SK-N-SH (cell line): ENCODE results near the gene SHISA5.

Experiments used
- CHD2 ChIP-seq: fragments of 150-350 bp; IDR thresholded peaks from 2 replicates; pipeline ENCODE4 v1.6.1; 2018; ENCODE audit warnings: low read length; ENCODE audit not compliant: partially characterized antibody
- EP300 ChIP-seq, 2 experiments: IDR thresholded peaks; 2 replicates each; pipeline versions ENCODE4 v1.4.0 to v1.6.1; 2012; ENCODE audit warnings: borderline replicate concordance in 1 of 2, low read depth in 1 of 2, low read length in 1 of 2
- NFIC ChIP-seq: IDR thresholded peaks from 2 replicates; pipeline ENCODE4 v1.4.0; 2012; ENCODE audit warnings: borderline replicate concordance
- POLR2AphosphoS5 ChIP-seq: IDR thresholded peaks from 2 replicates; pipeline ENCODE4 v1.6.1; 2012; ENCODE audit warnings: low read depth, low read length
- RAD21 ChIP-seq: IDR thresholded peaks from 2 replicates; pipeline ENCODE4 v1.6.1; 2012; ENCODE audit warnings: mild to moderate bottlenecking, low read length
- RFX5 ChIP-seq: IDR thresholded peaks from 2 replicates; pipeline ENCODE4 v1.6.1; 2012; ENCODE audit warnings: mild to moderate bottlenecking, improper control_type of control experiment, low read length
- TCF12 ChIP-seq: IDR thresholded peaks from 2 replicates; pipeline ENCODE4 v1.4.0; 2012
- TF ChIP-seq, protein P1 (sequence below): fragments of 200-600 bp; sonication (generic); IDR thresholded peaks from 2 replicates; pipeline ENCODE4 v1.6.1; 2017; ENCODE audit warnings: antibody characterized with exemption, mild to moderate bottlenecking, moderate library complexity
- TF ChIP-seq, protein P2 (sequence below): IDR thresholded peaks from 2 replicates; pipeline ENCODE4 v1.6.1; 2012; ENCODE audit warnings: mild to moderate bottlenecking, low read depth, low read length, moderate library complexity

DNA sequence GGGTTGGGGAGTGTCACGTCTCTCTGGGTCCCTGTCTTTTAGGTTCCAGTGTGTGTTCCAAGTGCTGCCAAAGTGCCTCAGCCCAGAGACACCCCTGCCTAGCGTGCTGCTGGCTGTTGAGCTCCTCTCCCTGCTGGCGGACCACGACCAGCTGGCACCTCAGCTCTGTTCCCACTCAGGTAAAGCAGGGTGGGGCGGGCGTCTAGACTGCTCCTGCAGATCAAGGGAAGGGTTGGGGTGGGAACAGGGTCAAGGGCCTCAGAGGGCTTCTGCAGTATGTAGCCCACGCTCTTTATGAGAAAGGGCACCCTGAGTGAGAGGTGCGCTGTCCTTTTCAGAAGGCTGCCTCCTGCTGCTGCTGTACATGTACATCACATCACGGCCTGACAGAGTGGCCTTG, 40.3 kb downstream of the SHISA5 start:
- TF ChIP-seq, protein P1, sequence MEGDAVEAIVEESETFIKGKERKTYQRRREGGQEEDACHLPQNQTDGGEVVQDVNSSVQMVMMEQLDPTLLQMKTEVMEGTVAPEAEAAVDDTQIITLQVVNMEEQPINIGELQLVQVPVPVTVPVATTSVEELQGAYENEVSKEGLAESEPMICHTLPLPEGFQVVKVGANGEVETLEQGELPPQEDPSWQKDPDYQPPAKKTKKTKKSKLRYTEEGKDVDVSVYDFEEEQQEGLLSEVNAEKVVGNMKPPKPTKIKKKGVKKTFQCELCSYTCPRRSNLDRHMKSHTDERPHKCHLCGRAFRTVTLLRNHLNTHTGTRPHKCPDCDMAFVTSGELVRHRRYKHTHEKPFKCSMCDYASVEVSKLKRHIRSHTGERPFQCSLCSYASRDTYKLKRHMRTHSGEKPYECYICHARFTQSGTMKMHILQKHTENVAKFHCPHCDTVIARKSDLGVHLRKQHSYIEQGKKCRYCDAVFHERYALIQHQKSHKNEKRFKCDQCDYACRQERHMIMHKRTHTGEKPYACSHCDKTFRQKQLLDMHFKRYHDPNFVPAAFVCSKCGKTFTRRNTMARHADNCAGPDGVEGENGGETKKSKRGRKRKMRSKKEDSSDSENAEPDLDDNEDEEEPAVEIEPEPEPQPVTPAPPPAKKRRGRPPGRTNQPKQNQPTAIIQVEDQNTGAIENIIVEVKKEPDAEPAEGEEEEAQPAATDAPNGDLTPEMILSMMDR: no peak
- no peak for TF ChIP-seq NFIC
- no peak for TF ChIP-seq EP300 (IDR thresholded peaks at IDR 0.05; ENCODE audit: borderline replicate concordance in 1 of 2, low read depth in 1 of 2, low read length in 1 of 2)
- TF ChIP-seq, protein P2, sequence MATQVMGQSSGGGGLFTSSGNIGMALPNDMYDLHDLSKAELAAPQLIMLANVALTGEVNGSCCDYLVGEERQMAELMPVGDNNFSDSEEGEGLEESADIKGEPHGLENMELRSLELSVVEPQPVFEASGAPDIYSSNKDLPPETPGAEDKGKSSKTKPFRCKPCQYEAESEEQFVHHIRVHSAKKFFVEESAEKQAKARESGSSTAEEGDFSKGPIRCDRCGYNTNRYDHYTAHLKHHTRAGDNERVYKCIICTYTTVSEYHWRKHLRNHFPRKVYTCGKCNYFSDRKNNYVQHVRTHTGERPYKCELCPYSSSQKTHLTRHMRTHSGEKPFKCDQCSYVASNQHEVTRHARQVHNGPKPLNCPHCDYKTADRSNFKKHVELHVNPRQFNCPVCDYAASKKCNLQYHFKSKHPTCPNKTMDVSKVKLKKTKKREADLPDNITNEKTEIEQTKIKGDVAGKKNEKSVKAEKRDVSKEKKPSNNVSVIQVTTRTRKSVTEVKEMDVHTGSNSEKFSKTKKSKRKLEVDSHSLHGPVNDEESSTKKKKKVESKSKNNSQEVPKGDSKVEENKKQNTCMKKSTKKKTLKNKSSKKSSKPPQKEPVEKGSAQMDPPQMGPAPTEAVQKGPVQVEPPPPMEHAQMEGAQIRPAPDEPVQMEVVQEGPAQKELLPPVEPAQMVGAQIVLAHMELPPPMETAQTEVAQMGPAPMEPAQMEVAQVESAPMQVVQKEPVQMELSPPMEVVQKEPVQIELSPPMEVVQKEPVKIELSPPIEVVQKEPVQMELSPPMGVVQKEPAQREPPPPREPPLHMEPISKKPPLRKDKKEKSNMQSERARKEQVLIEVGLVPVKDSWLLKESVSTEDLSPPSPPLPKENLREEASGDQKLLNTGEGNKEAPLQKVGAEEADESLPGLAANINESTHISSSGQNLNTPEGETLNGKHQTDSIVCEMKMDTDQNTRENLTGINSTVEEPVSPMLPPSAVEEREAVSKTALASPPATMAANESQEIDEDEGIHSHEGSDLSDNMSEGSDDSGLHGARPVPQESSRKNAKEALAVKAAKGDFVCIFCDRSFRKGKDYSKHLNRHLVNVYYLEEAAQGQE: no peak
- TF ChIP-seq RFX5: no peak
- no peak for TF ChIP-seq POLR2AphosphoS5
- no peak for TF ChIP-seq CHD2
- no peak for TF ChIP-seq RAD21
- no peak for TF ChIP-seq TCF12
